ENCODE measurements around the gene UBR4.

Gene UBR4

DNA sequence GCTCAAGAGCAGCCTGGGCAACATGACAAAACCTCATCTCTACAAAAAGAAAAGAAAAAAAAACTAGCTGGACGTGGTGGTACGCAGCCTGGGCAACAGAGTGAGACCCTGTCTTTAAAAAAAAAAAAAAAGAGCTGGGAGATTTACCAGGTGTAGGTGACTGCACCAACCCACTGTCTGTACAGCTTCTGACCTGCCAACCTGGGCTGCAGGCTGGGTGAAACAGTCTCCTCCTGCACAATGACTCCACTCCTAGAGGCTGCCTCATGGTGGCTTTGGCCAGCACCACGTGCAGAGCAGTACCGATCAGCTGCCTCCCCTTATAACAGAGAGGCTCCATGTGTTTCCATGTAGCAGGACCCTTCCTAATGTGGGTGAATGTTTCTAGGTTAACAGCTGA, 45.2 kb upstream of the UBR4 start:
- H2BK5ac ChIP-seq (ENCODE audit: low read length), result no peak overlapping the region
- no peak overlapping the region for H2BK120ac ChIP-seq (ENCODE audit: low read depth, low read length)
- H4K8ac ChIP-seq (ENCODE audit: low read depth, low read length), result no peak overlapping the region
- H3K9ac ChIP-seq (ENCODE audit: low read depth, low read length, poor library complexity), result no peak overlapping the region
- no peak overlapping the region for H2BK15ac ChIP-seq (ENCODE audit: low read length)
- H4K91ac ChIP-seq (ENCODE audit: low read depth, low read length, poor library complexity), result no peak overlapping the region
- H3K14ac ChIP-seq (ENCODE audit: low read length), result no peak overlapping the region
- no peak overlapping the region for H3K4me2 ChIP-seq (ENCODE audit: insufficient read depth, low read length, poor library complexity, severe bottlenecking)
- no peak overlapping the region for H2BK12ac ChIP-seq (ENCODE audit: low read length)
- no peak overlapping the region for H2AFZ ChIP-seq (ENCODE audit: low read length)
- H3K23ac ChIP-seq (ENCODE audit: low read depth, low read length, poor library complexity), result no peak overlapping the region
- no peak for DNase-seq (ENCODE audit: low spot score)
- H3K18ac ChIP-seq (ENCODE audit: low read length), result no peak overlapping the region
- no peaks in the 10 kb centered on the region for H3K27me3 ChIP-seq (ENCODE audit: control insufficient read depth in 3 of 3, insufficient read depth in 3 of 3, low read depth in 1 of 3, low read length in 3 of 3)
- WGBS, 2 donors (ENCODE audit: extremely low coverage in 2 of 2, insufficient read length in 2 of 2, insufficient replicate concordance in 1 of 2), result no CpG with 5 or more reads among the region's 4 CpGs
- H3K4ac ChIP-seq (ENCODE audit: low read length), result no peak overlapping the region
- H3K9me3 ChIP-seq (replicated peaks in 1 of 2; ENCODE audit: control insufficient read depth in 2 of 2, insufficient read depth in 1 of 2, low read depth in 1 of 2, low read length in 2 of 2), result no peaks in the 10 kb centered on the region
- no peak overlapping the region for H2AK5ac ChIP-seq (ENCODE audit: low read depth, low read length)
- no peak overlapping the region for H3K27ac ChIP-seq (replicated peaks; ENCODE audit: low read length)
- H3K36me3 ChIP-seq (replicated peaks in 1 of 2; ENCODE audit: control insufficient read depth in 2 of 2, insufficient read depth in 2 of 2, low read length in 2 of 2), result peaks cover 36 to 71% of the 10 kb centered on the region in 2 donors
- no peak overlapping the region for H3K4me3 ChIP-seq (ENCODE audit: low read length in 2 of 2)
- peaks cover 7% of the 10 kb centered on the region for H3K79me1 ChIP-seq (ENCODE audit: low read depth, low read length)
- H3K4me1 ChIP-seq (ENCODE audit: control insufficient read depth in 2 of 2, insufficient read depth in 1 of 2, low read depth in 1 of 2, low read length in 2 of 2), result peaks cover 9 to 13% of the 10 kb centered on the region in 2 donors

DNA sequence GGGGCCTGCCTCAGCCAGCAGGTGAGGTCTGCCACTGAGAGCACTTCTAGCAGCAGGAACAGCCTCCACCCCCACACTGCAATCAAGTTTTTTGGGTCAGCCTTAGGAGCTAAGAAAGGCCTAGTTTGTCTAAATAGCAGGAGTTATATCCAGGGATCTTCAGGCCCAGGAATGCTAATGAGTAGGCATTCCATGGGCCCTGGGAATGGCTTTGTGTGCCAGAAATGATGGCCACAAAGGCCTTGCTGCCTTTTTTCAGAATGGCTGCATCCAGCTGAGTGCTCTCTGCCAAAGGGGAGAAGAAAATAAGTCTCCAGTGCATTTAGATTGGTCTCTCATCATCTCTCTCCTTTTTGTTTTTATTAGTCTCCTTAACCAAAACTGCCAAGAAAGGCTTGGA, 44.4 kb upstream of the UBR4 start:
- no peak overlapping the region for H2BK5ac ChIP-seq (ENCODE audit: low read length)
- peaks cover 10 to 13% of the 10 kb centered on the region in 2 donors for H3K4me1 ChIP-seq (ENCODE audit: control insufficient read depth in 2 of 2, insufficient read depth in 1 of 2, low read depth in 1 of 2, low read length in 2 of 2)
- no peak overlapping the region for H2BK120ac ChIP-seq (ENCODE audit: low read depth, low read length)
- H3K79me1 ChIP-seq (ENCODE audit: low read depth, low read length), result peaks cover 7% of the 10 kb centered on the region
- H3K9me3 ChIP-seq (replicated peaks in 1 of 2; ENCODE audit: control insufficient read depth in 2 of 2, insufficient read depth in 1 of 2, low read depth in 1 of 2, low read length in 2 of 2), result no peaks in the 10 kb centered on the region
- H2AFZ ChIP-seq (ENCODE audit: low read length), result no peak overlapping the region
- no peak overlapping the region for H3K4ac ChIP-seq (ENCODE audit: low read length)
- H3K9ac ChIP-seq (ENCODE audit: low read depth, low read length, poor library complexity), result no peak overlapping the region
- H3K23ac ChIP-seq (ENCODE audit: low read depth, low read length, poor library complexity), result no peak overlapping the region
- H2BK15ac ChIP-seq (ENCODE audit: low read length), result no peak overlapping the region
- no peak overlapping the region for H2BK12ac ChIP-seq (ENCODE audit: low read length)
- H3K36me3 ChIP-seq (replicated peaks in 1 of 2; ENCODE audit: control insufficient read depth in 2 of 2, insufficient read depth in 2 of 2, low read length in 2 of 2), result peaks cover 31 to 64% of the 10 kb centered on the region in 2 donors
- no peaks in the 10 kb centered on the region for H3K27me3 ChIP-seq (ENCODE audit: control insufficient read depth in 3 of 3, insufficient read depth in 3 of 3, low read depth in 1 of 3, low read length in 3 of 3)
- no peak overlapping the region for H3K14ac ChIP-seq (ENCODE audit: low read length)
- peak overlapping the region; percentile 73 for H3K27ac ChIP-seq (replicated peaks; ENCODE audit: low read length)
- no peak overlapping the region for H2AK5ac ChIP-seq (ENCODE audit: low read depth, low read length)
- DNase-seq (ENCODE audit: low spot score), result peak; percentile 12
- no peak overlapping the region for H4K8ac ChIP-seq (ENCODE audit: low read depth, low read length)
- no peak overlapping the region for H3K4me2 ChIP-seq (ENCODE audit: insufficient read depth, low read length, poor library complexity, severe bottlenecking)
- no peak overlapping the region for H3K4me3 ChIP-seq (ENCODE audit: low read length in 2 of 2)
- H3K18ac ChIP-seq (ENCODE audit: low read length), result no peak overlapping the region
- no peak overlapping the region for H4K91ac ChIP-seq (ENCODE audit: low read depth, low read length, poor library complexity)

DNA sequence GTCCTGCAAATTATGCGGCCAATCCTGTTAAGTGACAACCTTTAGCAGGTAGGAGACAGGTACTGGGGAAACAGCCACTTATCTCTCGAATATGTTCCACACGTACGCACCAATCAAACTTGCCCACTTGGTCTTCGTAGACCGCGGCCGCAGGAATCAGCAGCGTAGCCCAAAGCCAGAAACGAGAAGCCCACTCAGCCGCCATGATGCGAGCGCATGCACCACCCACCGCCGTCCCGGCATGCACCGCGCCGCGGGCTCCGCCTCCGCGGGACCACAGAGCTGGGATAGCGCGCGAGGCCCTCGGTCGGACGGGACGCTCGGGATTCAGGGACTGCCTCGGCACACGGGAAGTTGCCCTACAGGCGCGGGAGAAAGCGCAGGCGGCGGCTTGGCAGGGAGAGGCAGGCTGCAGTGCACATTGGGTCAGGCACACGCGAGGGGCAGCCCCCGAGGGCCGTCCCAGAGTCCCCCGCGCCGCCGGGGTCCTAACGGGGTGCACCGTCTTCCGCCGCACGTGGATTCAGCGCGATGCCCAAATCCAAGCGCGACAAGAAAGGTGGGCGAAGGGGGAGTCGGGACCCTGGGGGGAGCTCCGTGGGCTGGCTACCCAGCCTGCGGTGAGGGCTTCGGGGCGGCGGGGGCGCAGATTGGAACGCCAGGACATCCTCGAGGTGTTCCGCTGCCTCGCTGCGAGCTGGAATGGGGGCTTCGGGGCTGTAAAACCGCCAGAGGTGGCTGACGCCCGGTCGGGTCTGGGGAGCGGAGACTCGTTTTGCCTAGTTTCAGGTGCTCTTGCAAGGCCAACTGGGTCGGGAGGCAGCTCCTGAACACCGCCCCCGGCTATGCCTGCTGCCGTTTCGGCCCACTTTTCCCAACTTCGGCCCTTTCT, 41.5 kb upstream of the UBR4 start, which contains the start of the genes EMC1 and MRTO4:
Gene EMC1 (minus strand): TSS at position 220 of the 892 bp plus-strand sequence. CDS start 15 bp downstream, at position 205.
Gene MRTO4 (plus strand): TSS at position 501 of the 892 bp plus-strand sequence. CDS start 31 bp downstream, at position 532.
- H3K4me1 ChIP-seq (ENCODE audit: control insufficient read depth in 2 of 2, insufficient read depth in 1 of 2, low read depth in 1 of 2, low read length in 2 of 2), result peaks cover 10 to 13% of the 10 kb centered on the region in 2 donors
- H4K91ac ChIP-seq (ENCODE audit: low read depth, low read length, poor library complexity), result peak within 1 kb of the TSS; percentile 96
- H2AFZ ChIP-seq (ENCODE audit: low read length), result peak within 1 kb of the TSS; percentile 98
- H3K36me3 ChIP-seq (replicated peaks in 1 of 2; ENCODE audit: control insufficient read depth in 2 of 2, insufficient read depth in 2 of 2, low read length in 2 of 2), result peaks cover 10 to 39% of the 10 kb centered on the region in 2 donors
- H4K8ac ChIP-seq (ENCODE audit: low read depth, low read length), result peak within 1 kb of the TSS; percentile 87
- H2AK5ac ChIP-seq (ENCODE audit: low read depth, low read length), result peak within 1 kb of the TSS; percentile 6
- peaks cover 9% of the 10 kb centered on the region for H3K79me1 ChIP-seq (ENCODE audit: low read depth, low read length)
- H3K4ac ChIP-seq (ENCODE audit: low read length), result no peak within 1 kb of the TSS
- no peaks in the 10 kb centered on the region for H3K27me3 ChIP-seq (ENCODE audit: control insufficient read depth in 3 of 3, insufficient read depth in 3 of 3, low read depth in 1 of 3, low read length in 3 of 3)
- peak within 1 kb of the TSS; percentile 98 for H2BK120ac ChIP-seq (ENCODE audit: low read depth, low read length)
- no peak within 1 kb of the TSS for H3K14ac ChIP-seq (ENCODE audit: low read length)
- no CpG with 5 or more reads among the region's 81 CpGs for WGBS, 2 donors (ENCODE audit: extremely low coverage in 2 of 2, insufficient read length in 2 of 2, insufficient replicate concordance in 1 of 2)
- peak within 1 kb of the TSS; percentile 98 for H3K27ac ChIP-seq (replicated peaks; ENCODE audit: low read length)
- peak within 1 kb of the TSS; percentile 99 for H2BK5ac ChIP-seq (ENCODE audit: low read length)
- H3K4me3 ChIP-seq (ENCODE audit: low read length in 2 of 2), result peak within 1 kb of the TSS; percentile 91 to 96
- peak within 1 kb of the TSS; percentile 99 for H3K23ac ChIP-seq (ENCODE audit: low read depth, low read length, poor library complexity)
- peak within 1 kb of the TSS; percentile 43 for H2BK12ac ChIP-seq (ENCODE audit: low read length)
- peak within 1 kb of the TSS; percentile 99 for H3K9ac ChIP-seq (ENCODE audit: low read depth, low read length, poor library complexity)
- H3K18ac ChIP-seq (ENCODE audit: low read length), result peak within 1 kb of the TSS; percentile 100
- H2BK15ac ChIP-seq (ENCODE audit: low read length), result no peak within 1 kb of the TSS
- H3K4me2 ChIP-seq (ENCODE audit: insufficient read depth, low read length, poor library complexity, severe bottlenecking), result peak within 1 kb of the TSS; percentile 82
- H3K9me3 ChIP-seq (replicated peaks in 1 of 2; ENCODE audit: control insufficient read depth in 2 of 2, insufficient read depth in 1 of 2, low read depth in 1 of 2, low read length in 2 of 2), result no peaks in the 10 kb centered on the region
- peak; percentile 85 for DNase-seq (ENCODE audit: low spot score)

DNA sequence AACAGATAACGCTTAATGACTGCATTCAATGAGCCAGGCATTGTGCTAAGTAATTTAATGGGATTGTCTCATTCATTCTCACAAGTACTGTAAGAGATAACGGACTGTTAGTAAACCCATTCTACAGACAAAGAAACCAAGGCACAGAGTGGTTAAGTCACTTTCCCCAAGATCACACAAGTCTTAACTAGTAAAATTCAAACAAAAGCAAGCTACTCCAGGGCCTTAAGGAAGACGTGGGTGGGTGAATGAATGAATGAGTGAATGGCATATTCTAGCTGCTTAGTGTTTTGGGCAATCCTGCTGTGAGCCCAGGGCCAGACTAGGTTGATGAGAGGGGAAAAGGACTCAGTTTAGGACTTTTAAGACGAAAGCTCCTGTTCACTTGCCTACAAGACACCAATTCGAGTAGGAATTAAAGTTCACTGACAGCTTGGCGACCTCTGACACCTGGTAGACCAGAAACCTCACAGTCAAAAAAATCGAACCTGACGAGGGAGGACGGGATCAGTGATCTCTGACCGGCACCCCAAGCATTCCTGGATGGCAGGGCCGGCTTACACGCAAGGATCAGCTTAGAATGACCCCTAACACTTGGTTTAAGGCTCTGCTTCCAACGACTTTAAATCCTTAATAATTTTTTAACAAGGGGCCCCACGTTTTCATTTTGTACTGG, 40.7 kb upstream of the UBR4 start:
- peak overlapping the region; percentile 98 for H2AFZ ChIP-seq (ENCODE audit: low read length)
- H3K9ac ChIP-seq (ENCODE audit: low read depth, low read length, poor library complexity), result peak overlapping the region; percentile 78
- H3K36me3 ChIP-seq (replicated peaks in 1 of 2; ENCODE audit: control insufficient read depth in 2 of 2, insufficient read depth in 2 of 2, low read length in 2 of 2), result peaks cover 5 to 31% of the 10 kb centered on the region in 2 donors
- H3K4me1 ChIP-seq (ENCODE audit: control insufficient read depth in 2 of 2, insufficient read depth in 1 of 2, low read depth in 1 of 2, low read length in 2 of 2), result peaks cover 10 to 13% of the 10 kb centered on the region in 2 donors
- no peak overlapping the region for H3K23ac ChIP-seq (ENCODE audit: low read depth, low read length, poor library complexity)
- H3K14ac ChIP-seq (ENCODE audit: low read length), result no peak overlapping the region
- peak overlapping the region; percentile 98 for H3K27ac ChIP-seq (replicated peaks; ENCODE audit: low read length)
- H3K18ac ChIP-seq (ENCODE audit: low read length), result no peak overlapping the region
- H3K4ac ChIP-seq (ENCODE audit: low read length), result no peak overlapping the region
- H2BK5ac ChIP-seq (ENCODE audit: low read length), result no peak overlapping the region
- no peaks in the 10 kb centered on the region for H3K27me3 ChIP-seq (ENCODE audit: control insufficient read depth in 3 of 3, insufficient read depth in 3 of 3, low read depth in 1 of 3, low read length in 3 of 3)
- peak overlapping the region; percentile 82 for H3K4me2 ChIP-seq (ENCODE audit: insufficient read depth, low read length, poor library complexity, severe bottlenecking)
- H4K91ac ChIP-seq (ENCODE audit: low read depth, low read length, poor library complexity), result no peak overlapping the region
- H3K4me3 ChIP-seq (ENCODE audit: low read length in 2 of 2), result peak overlapping the region; percentile 91 to 96
- no peak overlapping the region for H2AK5ac ChIP-seq (ENCODE audit: low read depth, low read length)
- H3K9me3 ChIP-seq (replicated peaks in 1 of 2; ENCODE audit: control insufficient read depth in 2 of 2, insufficient read depth in 1 of 2, low read depth in 1 of 2, low read length in 2 of 2), result no peaks in the 10 kb centered on the region
- H4K8ac ChIP-seq (ENCODE audit: low read depth, low read length), result no peak overlapping the region
- WGBS, 2 donors (ENCODE audit: extremely low coverage in 2 of 2, insufficient read length in 2 of 2, insufficient replicate concordance in 1 of 2), result no CpG with 5 or more reads among the region's 14 CpGs
- H2BK120ac ChIP-seq (ENCODE audit: low read depth, low read length), result peak overlapping the region; percentile 98
- H2BK12ac ChIP-seq (ENCODE audit: low read length), result no peak overlapping the region
- no peak overlapping the region for H2BK15ac ChIP-seq (ENCODE audit: low read length)
- peaks cover 7% of the 10 kb centered on the region for H3K79me1 ChIP-seq (ENCODE audit: low read depth, low read length)
- DNase-seq (ENCODE audit: low spot score), result peak; percentile 27

Data from neuronal stem cell (in vitro differentiated cells).